Measurements from ENCODE around the gene OR10V1. TPM values are rescaled to one million over a fixed set of nuclear protein-coding genes. Genes with fewer than 3 reads are reported as not detected.
A peak's percentile ranks its signal among the peaks of the same experiment; 100 is the strongest.

Gene OR10V1
- total and polyA plus RNA-seq, 9 of the 15 experiments (the other 6 are each of a cell fraction or from before 2014, with no cell fraction given): not detected

DNA sequence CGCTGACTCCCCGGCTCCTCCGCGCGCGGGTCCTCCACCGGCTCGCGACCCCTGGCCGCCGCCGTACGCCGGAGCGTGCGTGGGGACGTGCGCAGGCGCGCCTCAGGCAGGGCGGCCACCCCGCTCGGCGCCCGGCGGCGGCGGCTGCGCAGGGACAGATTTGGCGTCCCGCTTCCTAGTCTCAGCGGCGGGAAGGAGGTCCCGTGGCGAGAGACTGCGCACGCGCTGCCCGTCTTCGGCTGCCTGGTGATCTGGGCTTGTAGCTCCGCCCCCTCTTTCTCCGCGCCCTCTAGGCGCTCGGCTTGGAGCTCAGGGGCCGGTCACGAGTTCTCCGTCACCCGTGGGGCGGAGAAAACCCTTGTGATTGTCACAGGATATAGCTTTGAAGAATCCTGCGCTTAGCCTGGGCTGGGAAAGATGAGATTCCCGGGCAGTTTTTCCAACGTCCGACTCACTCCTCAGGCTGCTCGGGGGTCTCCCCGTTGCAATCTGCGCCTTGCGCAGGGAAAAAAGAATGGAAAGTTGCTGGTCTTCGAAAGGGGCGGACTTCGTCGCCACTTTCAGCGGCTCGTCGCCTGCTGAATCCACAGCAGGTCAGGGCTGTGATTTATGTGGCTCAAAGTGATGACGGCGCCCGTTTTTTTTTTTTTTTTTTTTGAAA, 44.6 kb downstream of the OR10V1 start, which contains the start of gene PATL1 (continued):
- TF ChIP-seq, protein P1, sequence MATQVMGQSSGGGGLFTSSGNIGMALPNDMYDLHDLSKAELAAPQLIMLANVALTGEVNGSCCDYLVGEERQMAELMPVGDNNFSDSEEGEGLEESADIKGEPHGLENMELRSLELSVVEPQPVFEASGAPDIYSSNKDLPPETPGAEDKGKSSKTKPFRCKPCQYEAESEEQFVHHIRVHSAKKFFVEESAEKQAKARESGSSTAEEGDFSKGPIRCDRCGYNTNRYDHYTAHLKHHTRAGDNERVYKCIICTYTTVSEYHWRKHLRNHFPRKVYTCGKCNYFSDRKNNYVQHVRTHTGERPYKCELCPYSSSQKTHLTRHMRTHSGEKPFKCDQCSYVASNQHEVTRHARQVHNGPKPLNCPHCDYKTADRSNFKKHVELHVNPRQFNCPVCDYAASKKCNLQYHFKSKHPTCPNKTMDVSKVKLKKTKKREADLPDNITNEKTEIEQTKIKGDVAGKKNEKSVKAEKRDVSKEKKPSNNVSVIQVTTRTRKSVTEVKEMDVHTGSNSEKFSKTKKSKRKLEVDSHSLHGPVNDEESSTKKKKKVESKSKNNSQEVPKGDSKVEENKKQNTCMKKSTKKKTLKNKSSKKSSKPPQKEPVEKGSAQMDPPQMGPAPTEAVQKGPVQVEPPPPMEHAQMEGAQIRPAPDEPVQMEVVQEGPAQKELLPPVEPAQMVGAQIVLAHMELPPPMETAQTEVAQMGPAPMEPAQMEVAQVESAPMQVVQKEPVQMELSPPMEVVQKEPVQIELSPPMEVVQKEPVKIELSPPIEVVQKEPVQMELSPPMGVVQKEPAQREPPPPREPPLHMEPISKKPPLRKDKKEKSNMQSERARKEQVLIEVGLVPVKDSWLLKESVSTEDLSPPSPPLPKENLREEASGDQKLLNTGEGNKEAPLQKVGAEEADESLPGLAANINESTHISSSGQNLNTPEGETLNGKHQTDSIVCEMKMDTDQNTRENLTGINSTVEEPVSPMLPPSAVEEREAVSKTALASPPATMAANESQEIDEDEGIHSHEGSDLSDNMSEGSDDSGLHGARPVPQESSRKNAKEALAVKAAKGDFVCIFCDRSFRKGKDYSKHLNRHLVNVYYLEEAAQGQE (IDR thresholded peaks at IDR 0.05; ENCODE audit: borderline replicate concordance): peak; percentile 24; the same call in 1 of the 2 replicates
- TF ChIP-seq, protein P1 (CRISPR knock-in tag; IDR thresholded peaks at IDR 0.05; ENCODE audit: low read depth): no peak
- TF ChIP-seq, protein P2, sequence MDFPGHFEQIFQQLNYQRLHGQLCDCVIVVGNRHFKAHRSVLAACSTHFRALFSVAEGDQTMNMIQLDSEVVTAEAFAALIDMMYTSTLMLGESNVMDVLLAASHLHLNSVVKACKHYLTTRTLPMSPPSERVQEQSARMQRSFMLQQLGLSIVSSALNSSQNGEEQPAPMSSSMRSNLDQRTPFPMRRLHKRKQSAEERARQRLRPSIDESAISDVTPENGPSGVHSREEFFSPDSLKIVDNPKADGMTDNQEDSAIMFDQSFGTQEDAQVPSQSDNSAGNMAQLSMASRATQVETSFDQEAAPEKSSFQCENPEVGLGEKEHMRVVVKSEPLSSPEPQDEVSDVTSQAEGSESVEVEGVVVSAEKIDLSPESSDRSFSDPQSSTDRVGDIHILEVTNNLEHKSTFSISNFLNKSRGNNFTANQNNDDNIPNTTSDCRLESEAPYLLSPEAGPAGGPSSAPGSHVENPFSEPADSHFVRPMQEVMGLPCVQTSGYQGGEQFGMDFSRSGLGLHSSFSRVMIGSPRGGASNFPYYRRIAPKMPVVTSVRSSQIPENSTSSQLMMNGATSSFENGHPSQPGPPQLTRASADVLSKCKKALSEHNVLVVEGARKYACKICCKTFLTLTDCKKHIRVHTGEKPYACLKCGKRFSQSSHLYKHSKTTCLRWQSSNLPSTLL (IDR thresholded peaks at IDR 0.05): no peak
- peak in 1 of 2 experiments; percentile 53; a peak in 3 of 4 replicates for TF ChIP-seq FOXK2 (conservative IDR thresholded peaks at IDR 0.05 in 1 of 2, IDR thresholded peaks at IDR 0.05 in 1 of 2; ENCODE audit: low read depth in 2 of 2)
- no peak for TF ChIP-seq ZNF282 (CRISPR knock-in tag; IDR thresholded peaks at IDR 0.05)
- no peak for TF ChIP-seq FOXA3 (CRISPR knock-in tag; conservative IDR thresholded peaks at IDR 0.05 in 1 of 2, IDR thresholded peaks at IDR 0.05 in 1 of 2)
- no peak for TF ChIP-seq ZNF121 (CRISPR knock-in tag; conservative IDR thresholded peaks at IDR 0.05)
- TF ChIP-seq ARID1B (IDR thresholded peaks at IDR 0.05): 0 out of 2 replicates have a peak, but pooled peaks have one; percentile 28
- no peak for TF ChIP-seq NCOR1 (IDR thresholded peaks at IDR 0.05)
- peak; percentile 52; the same call in 1 of the 2 replicates for TF ChIP-seq POLR2H (tag; IDR thresholded peaks at IDR 0.05; ENCODE audit: low read depth)
- TF ChIP-seq, protein P3, sequence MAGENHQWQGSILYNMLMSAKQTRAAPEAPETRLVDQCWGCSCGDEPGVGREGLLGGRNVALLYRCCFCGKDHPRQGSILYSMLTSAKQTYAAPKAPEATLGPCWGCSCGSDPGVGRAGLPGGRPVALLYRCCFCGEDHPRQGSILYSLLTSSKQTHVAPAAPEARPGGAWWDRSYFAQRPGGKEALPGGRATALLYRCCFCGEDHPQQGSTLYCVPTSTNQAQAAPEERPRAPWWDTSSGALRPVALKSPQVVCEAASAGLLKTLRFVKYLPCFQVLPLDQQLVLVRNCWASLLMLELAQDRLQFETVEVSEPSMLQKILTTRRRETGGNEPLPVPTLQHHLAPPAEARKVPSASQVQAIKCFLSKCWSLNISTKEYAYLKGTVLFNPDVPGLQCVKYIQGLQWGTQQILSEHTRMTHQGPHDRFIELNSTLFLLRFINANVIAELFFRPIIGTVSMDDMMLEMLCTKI (IDR thresholded peaks at IDR 0.05; ENCODE audit: partially characterized antibody): no peak
